Gastrocnemius medialis (tissue), 4 donors: ENCODE results near the gene MRM3. TPM values are rescaled to one million over a fixed set of nuclear protein-coding genes. Genes with fewer than 3 reads are reported as not detected.

ENCODE experiments used
- ATAC-seq, 2 donors: fragments of 150-250 bp; one replicate each; pipeline ENCODE4 v1.9.1; 2016
- DNase-seq, 2 donors: peaks; one replicate each; pipeline ENCODE4 v3.0.0-alpha.2; 2019
- H3K27ac ChIP-seq, 4 donors: fragments of 200-600 bp; sonication (generic); 1 replicate in 1 of 4; 2 replicates in 3 of 4; pipeline ENCODE4 v1.5.1; 2016 to 2018; ENCODE audit warnings: mild to moderate bottlenecking in 2 of 4, moderate library complexity in 1 of 4
- H3K27me3 ChIP-seq, 3 donors: fragments of 200-600 bp; sonication (generic) in 2 of 3; 1 replicate in 1 of 3; 2 replicates in 2 of 3; pipeline versions ENCODE4 v1.5.1 to v1.6.0; 2016 to 2019; ENCODE audit warnings: mild to moderate bottlenecking in 1 of 3, moderate library complexity in 1 of 3
- H3K36me3 ChIP-seq, 2 donors: fragments of 200-600 bp; sonication (generic) in 1 of 2; one replicate each; pipeline ENCODE4 v1.5.1; 2017 to 2018
- H3K4me1 ChIP-seq, 2 donors: fragments of 200-600 bp; sonication (generic) in 1 of 2; one replicate each; pipeline ENCODE4 v1.5.1; 2016 to 2017; ENCODE audit warnings: mild to moderate bottlenecking in 2 of 2
- H3K4me3 ChIP-seq, 4 donors: fragments of 200-600 bp; sonication (generic) in 3 of 4; 1 replicate in 1 of 4; 2 replicates in 3 of 4; pipeline ENCODE4 v1.5.1; 2016 to 2019; ENCODE audit warnings: mild to moderate bottlenecking in 2 of 4
- H3K9me3 ChIP-seq, 3 donors: fragments of 200-600 bp; sonication (generic) in 2 of 3; 1 replicate in 1 of 3; 2 replicates in 2 of 3; pipeline ENCODE4 v1.5.1; 2016 to 2019
- POLR2A ChIP-seq, 2 donors: fragments of 450-650 bp; IDR thresholded peaks; one replicate each; pipeline ENCODE4 v1.6.1; 2017; ENCODE audit warnings: antibody characterized with exemption in 2 of 2, mild to moderate bottlenecking in 2 of 2, moderate library complexity in 2 of 2
- in situ Hi-C, 4 donors: fragments of 200-750 bp; cut with MboI; loops; one replicate each; pipeline versions ENCODE4 v1.15.0 to v1.8.0; 2017; ENCODE audit warnings: low sequenced_read_pairs in 4 of 4
- intact Hi-C: fragments of 100-400 bp; cut with DNase I; formaldehyde crosslinking; loops from one replicate; pipeline ENCODE4 v1.15.1; 2023; ENCODE audit warnings: low total_unique reads
- total RNA-seq, 4 donors: library from RNA; depleted of rRNA; stranded (reverse); fragments of >200 nt; gene quantifications; one replicate each; pipeline versions ENCODE4 v1.1.0 to v1.2.3, GENCODE V29; 2016
- TF ChIP-seq, protein P1 (sequence below), 5 experiments: fragments of 450-650 bp in 3 of 5; fragments of 200-600 bp in 2 of 5; sonication (generic) in 2 of 5; IDR thresholded peaks in 4 of 5; conservative IDR thresholded peaks in 1 of 5; 1 replicate in 4 of 5; 2 replicates in 1 of 5; pipeline ENCODE4 v1.5.1; 2016 to 2019; ENCODE audit warnings: antibody characterized with exemption in 5 of 5, mild to moderate bottlenecking in 3 of 5, moderate library complexity in 3 of 5

Gene MRM3
- total RNA-seq, 4 donors from 2014 or later, result 24.2 to 58.2 (median 33.0) TPM

DNA sequence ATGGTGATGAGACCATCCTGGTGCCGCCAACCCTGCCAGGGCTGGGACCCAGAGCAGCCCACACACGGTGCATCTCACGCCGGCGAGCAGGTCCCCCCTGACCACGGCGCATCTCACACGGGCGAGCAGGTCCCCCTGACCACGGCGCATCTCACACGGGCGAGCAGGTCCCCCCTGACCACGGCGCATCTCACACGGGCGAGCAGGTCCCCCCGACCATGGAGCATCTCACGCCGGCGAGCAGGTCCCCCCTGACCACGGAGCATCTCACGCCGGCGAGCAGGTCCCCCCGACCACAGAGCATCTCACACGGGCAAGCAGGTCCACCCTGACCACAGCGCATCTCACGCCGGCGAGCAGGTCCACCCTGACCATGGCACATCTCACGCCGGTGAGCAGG lies 59.2 kb downstream of the MRM3 start:
- Histone ChIP-seq H3K4me3 (peak overlapping the region in 1 of 4 donors; percentile 61), H3K9me3 (no peaks in the 10 kb centered on the region), H3K27me3 (no peaks in the 10 kb centered on the region), H3K27ac (peak overlapping the region in 2 of 4 donors; percentile 87 to 93), H3K36me3 (no peaks in the 10 kb centered on the region), H3K4me1 (peaks cover 14 to 50% of the 10 kb centered on the region in 2 donors)
- DNase-seq (no peak), ATAC-seq (no peak)
- in situ Hi-C loops (no loop called here), intact Hi-C loops (no loop called here)
- no peak for TF ChIP-seq POLR2A (IDR thresholded peaks at IDR 0.05)
- TF ChIP-seq, protein P1, sequence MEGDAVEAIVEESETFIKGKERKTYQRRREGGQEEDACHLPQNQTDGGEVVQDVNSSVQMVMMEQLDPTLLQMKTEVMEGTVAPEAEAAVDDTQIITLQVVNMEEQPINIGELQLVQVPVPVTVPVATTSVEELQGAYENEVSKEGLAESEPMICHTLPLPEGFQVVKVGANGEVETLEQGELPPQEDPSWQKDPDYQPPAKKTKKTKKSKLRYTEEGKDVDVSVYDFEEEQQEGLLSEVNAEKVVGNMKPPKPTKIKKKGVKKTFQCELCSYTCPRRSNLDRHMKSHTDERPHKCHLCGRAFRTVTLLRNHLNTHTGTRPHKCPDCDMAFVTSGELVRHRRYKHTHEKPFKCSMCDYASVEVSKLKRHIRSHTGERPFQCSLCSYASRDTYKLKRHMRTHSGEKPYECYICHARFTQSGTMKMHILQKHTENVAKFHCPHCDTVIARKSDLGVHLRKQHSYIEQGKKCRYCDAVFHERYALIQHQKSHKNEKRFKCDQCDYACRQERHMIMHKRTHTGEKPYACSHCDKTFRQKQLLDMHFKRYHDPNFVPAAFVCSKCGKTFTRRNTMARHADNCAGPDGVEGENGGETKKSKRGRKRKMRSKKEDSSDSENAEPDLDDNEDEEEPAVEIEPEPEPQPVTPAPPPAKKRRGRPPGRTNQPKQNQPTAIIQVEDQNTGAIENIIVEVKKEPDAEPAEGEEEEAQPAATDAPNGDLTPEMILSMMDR (IDR thresholded peaks at IDR 0.05 in 4 of 5, conservative IDR thresholded peaks at IDR 0.05 in 1 of 5), result no peak

Other genes starting within 250 kb of the MRM3 start
- 10 to 100 TPM; 18.0 to 24.1 (median 21.0) TPM for gene VPS53, start 67.5 kb upstream of the MRM3 start, total RNA-seq
- gene TLCD3A, start 49.8 kb upstream of the MRM3 start, total RNA-seq, result 1 to 10 TPM in 2 of 4 donors, under 1 TPM in 2; 0.39 to 1.4 (median 0.86) TPM
- gene GEMIN4, start 30.1 kb upstream of the MRM3 start, total RNA-seq, result 10 to 100 TPM; 10.6 to 21.6 (median 18.9) TPM
- gene GLOD4, start 73 bp upstream of the MRM3 start, total RNA-seq, result 10 to 100 TPM; 17.6 to 38.1 (median 22.8) TPM
- 10 to 100 TPM; 55.6 to 86.4 (median 62.7) TPM for gene NXN, start 197.4 kb downstream of the MRM3 start, total RNA-seq
- 10 to 100 TPM; 14.4 to 16.1 (median 15.3) TPM for gene TIMM22, start 214.8 kb downstream of the MRM3 start, total RNA-seq